OCI-LY3 (cell line): Measurements from ENCODE around the gene FBXO38.

Experiments used
- H2AFZ ChIP-seq: fragments of 200-600, 300-600 bp; shearing (Covaris generic); 2 replicates; pipeline ENCODE4 v1.6.0; 2014; ENCODE audit warnings: antibody characterized with exemption, low read depth, low read length
- H3K27ac ChIP-seq: fragments of 200-600, 300-600 bp; sonication (generic); 2 replicates; pipeline ENCODE4 v1.5.1; 2014; ENCODE audit warnings: mild to moderate bottlenecking, low read length, moderate library complexity, mixed read lengths
- H3K27me3 ChIP-seq: fragments of 200-600, 300-600 bp; sonication (generic); 2 replicates; pipeline ENCODE4 v1.6.1; 2014; ENCODE audit warnings: low read depth, low read length, mixed read lengths
- H3K36me3 ChIP-seq: fragments of 200-600, 300-600 bp; sonication (generic); replicated peaks from 2 replicates; pipeline ENCODE3; 2014; ENCODE audit warnings: low read depth, low read length, mixed read lengths
- H3K4me1 ChIP-seq: fragments of 300-600, 200-600 bp; sonication (generic); 2 replicates; pipeline ENCODE4 v1.6.1; 2014; ENCODE audit warnings: low read length, mixed read lengths
- H3K4me2 ChIP-seq: fragments of 200-600, 300-600 bp; sonication (generic); 2 replicates; pipeline ENCODE4 v1.6.1; 2014; ENCODE audit warnings: low read length, mixed read lengths
- H3K4me3 ChIP-seq: fragments of 300-600, 200-600 bp; sonication (generic); 2 replicates; pipeline ENCODE4 v1.5.1; 2014; ENCODE audit warnings: antibody characterized with exemption, mild to moderate bottlenecking, low read length, moderate library complexity
- H3K79me2 ChIP-seq: fragments of 300-600, 200-600 bp; shearing (Covaris generic); 2 replicates; pipeline ENCODE4 v1.6.1; 2014; ENCODE audit warnings: mild to moderate bottlenecking, low read length, mixed read lengths
- H3K9ac ChIP-seq: fragments of 300-600, 200-600 bp; shearing (Covaris generic); 2 replicates; pipeline ENCODE4 v1.6.0; 2014; ENCODE audit warnings: mild to moderate bottlenecking, low read length, moderate library complexity
- H3K9me3 ChIP-seq: fragments of 200-600, 300-600 bp; shearing (Covaris generic); 2 replicates; pipeline ENCODE4 v1.6.1; 2014; ENCODE audit warnings: low read length, mixed read lengths; ENCODE audit not compliant: insufficient read depth
- H4K20me1 ChIP-seq: fragments of 200-600, 300-600 bp; sonication (generic); 2 replicates; pipeline ENCODE4 v1.6.1; 2016; ENCODE audit warnings: low read length, mixed read lengths; ENCODE audit not compliant: insufficient read depth
- EZH2phosphoT487 ChIP-seq: fragments of 200-600 bp; shearing (Covaris generic); IDR thresholded peaks from 2 replicates; pipeline ENCODE4 v1.6.1; 2018; ENCODE audit warnings: antibody characterized with exemption, mixed run types, low read depth
- TF ChIP-seq, protein P1 (sequence below): fragments of 200-600, 300-600 bp; sonication (generic); IDR thresholded peaks from 2 replicates; pipeline ENCODE4 v1.5.1; 2014; ENCODE audit warnings: antibody characterized with exemption, low read length, low read depth

Gene FBXO38

DNA sequence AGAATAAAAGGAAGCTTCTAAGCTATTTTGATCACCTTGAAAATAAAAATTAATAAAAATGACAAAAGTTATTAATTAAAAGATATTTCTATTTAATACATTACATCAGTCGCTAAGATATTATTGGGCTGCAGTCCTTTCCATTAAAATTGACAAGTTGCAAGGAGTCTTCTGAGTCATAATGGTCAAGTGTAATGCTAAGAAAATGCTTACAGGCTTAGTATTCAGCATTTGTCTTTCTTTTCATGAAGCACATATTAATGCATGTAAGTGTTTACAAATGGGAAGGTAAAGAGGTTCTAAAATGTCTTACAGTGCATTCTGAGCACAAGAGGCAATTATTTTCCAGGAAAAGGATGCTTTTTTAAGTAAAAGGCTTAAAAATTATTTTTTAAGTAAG is 31.1 kb upstream of the FBXO38 start:
- Histone ChIP-seq H4K20me1 (no peaks in the 10 kb centered on the region), H3K79me2 (no peaks in the 10 kb centered on the region), H3K36me3 (no peaks in the 10 kb centered on the region), H3K27ac (no peak overlapping the region), H3K4me1 (no peaks in the 10 kb centered on the region; the same call in 1 of the 2 replicates), H3K9ac (no peak overlapping the region), H3K9me3 (no peaks in the 10 kb centered on the region), H3K4me3 (no peak overlapping the region), H3K27me3 (no peaks in the 10 kb centered on the region), H2AFZ (no peak overlapping the region), H3K4me2 (no peak overlapping the region)
- TF ChIP-seq, protein P1, sequence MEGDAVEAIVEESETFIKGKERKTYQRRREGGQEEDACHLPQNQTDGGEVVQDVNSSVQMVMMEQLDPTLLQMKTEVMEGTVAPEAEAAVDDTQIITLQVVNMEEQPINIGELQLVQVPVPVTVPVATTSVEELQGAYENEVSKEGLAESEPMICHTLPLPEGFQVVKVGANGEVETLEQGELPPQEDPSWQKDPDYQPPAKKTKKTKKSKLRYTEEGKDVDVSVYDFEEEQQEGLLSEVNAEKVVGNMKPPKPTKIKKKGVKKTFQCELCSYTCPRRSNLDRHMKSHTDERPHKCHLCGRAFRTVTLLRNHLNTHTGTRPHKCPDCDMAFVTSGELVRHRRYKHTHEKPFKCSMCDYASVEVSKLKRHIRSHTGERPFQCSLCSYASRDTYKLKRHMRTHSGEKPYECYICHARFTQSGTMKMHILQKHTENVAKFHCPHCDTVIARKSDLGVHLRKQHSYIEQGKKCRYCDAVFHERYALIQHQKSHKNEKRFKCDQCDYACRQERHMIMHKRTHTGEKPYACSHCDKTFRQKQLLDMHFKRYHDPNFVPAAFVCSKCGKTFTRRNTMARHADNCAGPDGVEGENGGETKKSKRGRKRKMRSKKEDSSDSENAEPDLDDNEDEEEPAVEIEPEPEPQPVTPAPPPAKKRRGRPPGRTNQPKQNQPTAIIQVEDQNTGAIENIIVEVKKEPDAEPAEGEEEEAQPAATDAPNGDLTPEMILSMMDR = no peak
- no peak for TF ChIP-seq EZH2phosphoT487

DNA sequence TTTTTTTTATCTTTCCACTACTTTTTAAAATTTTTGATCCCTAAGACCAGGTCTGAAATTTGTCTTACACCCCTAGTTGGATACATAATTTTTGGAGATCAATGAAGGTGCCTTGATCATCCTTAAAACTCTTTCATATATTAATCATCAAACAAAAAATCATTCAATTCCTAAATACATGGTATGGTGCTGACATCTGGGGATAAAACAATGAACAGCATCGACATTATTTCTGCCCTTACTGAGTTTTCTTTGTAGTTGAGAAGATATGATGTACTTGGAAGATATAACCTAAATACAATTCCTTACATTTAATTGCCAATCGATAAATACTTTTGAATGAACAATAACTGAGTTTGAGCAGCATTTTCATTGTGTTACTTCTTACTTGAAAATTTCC is 30.1 kb upstream of the FBXO38 start:
- Histone ChIP-seq H3K27ac (no peak overlapping the region), H3K4me2 (no peak overlapping the region), H3K4me1 (no peaks in the 10 kb centered on the region; the same call in 1 of the 2 replicates), H3K9ac (no peak overlapping the region), H3K4me3 (no peak overlapping the region), H3K79me2 (no peaks in the 10 kb centered on the region), H2AFZ (no peak overlapping the region), H3K27me3 (no peaks in the 10 kb centered on the region), H4K20me1 (no peaks in the 10 kb centered on the region), H3K9me3 (no peaks in the 10 kb centered on the region), H3K36me3 (no peaks in the 10 kb centered on the region)
- TF ChIP-seq, protein P1 = no peak
- TF ChIP-seq EZH2phosphoT487 = no peak

DNA sequence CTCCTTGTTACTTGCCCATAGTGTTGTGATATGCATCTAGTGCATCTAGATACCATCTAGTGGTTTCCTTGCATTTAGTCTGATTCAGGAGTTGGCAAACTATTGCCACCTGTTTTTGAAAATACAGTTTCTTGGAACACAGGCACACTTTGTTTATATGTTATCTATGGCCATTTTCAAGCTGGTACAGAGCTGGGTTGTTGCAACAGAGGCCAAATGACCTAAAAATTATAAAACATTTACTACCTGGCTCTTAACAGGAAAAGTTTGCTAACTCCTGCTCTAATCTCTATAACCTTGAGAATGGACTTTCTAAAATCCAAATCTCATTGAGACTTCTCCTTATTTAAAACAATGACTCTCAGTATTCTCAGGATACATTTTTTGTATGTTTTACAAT is 19.4 kb upstream of the FBXO38 start:
- TF ChIP-seq EZH2phosphoT487 = no peak
- TF ChIP-seq, protein P1 = no peak
- H2AFZ ChIP-seq = no peak overlapping the region

DNA sequence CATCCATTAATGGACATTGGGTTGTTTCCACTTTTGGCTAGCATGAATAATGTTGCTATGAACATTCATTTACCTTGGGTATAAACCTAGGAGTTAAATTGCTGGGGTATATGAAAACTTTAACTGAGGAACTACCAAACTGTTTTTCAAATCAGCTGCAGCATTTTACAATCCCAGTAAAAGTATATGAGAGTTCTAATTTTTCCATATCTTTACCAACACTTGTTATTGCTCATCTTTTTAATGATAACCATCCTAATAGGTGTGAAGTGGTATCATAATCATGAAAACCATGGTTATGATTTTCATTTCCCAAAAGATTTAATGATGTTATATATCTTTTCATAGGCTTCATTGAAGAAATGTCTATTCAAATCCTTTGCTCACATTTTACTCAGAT is 15.5 kb upstream of the FBXO38 start:
- peaks cover under 1% of the 10 kb centered on the region; the same call in 1 of the 2 replicates for H3K4me1 ChIP-seq
- no peak overlapping the region for H3K4me3 ChIP-seq
- no peaks in the 10 kb centered on the region for H3K79me2 ChIP-seq
- no peak overlapping the region for H2AFZ ChIP-seq
- H4K20me1 ChIP-seq = no peaks in the 10 kb centered on the region
- no peaks in the 10 kb centered on the region for H3K9me3 ChIP-seq
- no peak overlapping the region for H3K27ac ChIP-seq
- no peak for TF ChIP-seq EZH2phosphoT487
- TF ChIP-seq, protein P1 = no peak
- H3K9ac ChIP-seq = no peak overlapping the region
- no peak overlapping the region for H3K4me2 ChIP-seq
- H3K27me3 ChIP-seq = no peaks in the 10 kb centered on the region
- no peaks in the 10 kb centered on the region for H3K36me3 ChIP-seq

More for the DNA sequence above, 19.4 kb upstream of the FBXO38 start:
- no peaks in the 10 kb centered on the region for H3K27me3 ChIP-seq
- H3K9me3 ChIP-seq = no peaks in the 10 kb centered on the region
- H3K9ac ChIP-seq = no peak overlapping the region
- no peaks in the 10 kb centered on the region for H3K79me2 ChIP-seq
- no peak overlapping the region for H3K27ac ChIP-seq
- H3K4me3 ChIP-seq = no peak overlapping the region
- H4K20me1 ChIP-seq = no peaks in the 10 kb centered on the region
- peaks cover 21% of the 10 kb centered on the region for H3K4me1 ChIP-seq
- no peak overlapping the region for H3K4me2 ChIP-seq
- no peaks in the 10 kb centered on the region for H3K36me3 ChIP-seq
